PC-9 (cell line): ENCODE results near the gene PIK3R5.

Experiments
- EZH2 ChIP-seq: fragments of 200-600 bp; sonication (generic); IDR thresholded peaks from 2 replicates; pipeline ENCODE4 v1.8.0; 2017; ENCODE audit warnings: antibody characterized with exemption, low read depth
- TF ChIP-seq, protein P1 (sequence below): fragments of 200-600 bp; sonication (generic); conservative IDR thresholded peaks from 2 replicates; pipeline ENCODE4 v1.6.1; 2017; ENCODE audit warnings: mixed run types, antibody characterized with exemption, mild to moderate bottlenecking, moderate library complexity

DNA sequence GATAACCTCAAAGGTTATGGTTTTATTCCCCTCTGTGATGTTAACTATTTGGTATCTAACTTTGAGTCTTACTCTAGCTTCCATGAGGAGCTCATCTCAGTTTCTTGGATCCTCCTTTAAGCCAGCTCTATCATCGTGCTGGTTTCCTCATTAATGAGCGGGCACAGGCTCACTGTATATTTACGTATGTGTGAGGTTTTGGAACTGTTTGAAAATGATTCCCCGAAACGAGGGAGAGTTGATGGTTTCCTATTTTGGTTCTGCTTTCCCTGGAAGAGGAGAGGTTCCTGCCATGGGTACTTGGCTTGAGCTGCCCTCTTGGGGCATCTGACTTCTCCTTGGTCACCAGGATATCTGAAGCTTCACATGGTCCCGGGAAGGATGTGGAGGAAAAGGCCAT, 65.3 kb downstream of the PIK3R5 start:
- TF ChIP-seq, protein P1, sequence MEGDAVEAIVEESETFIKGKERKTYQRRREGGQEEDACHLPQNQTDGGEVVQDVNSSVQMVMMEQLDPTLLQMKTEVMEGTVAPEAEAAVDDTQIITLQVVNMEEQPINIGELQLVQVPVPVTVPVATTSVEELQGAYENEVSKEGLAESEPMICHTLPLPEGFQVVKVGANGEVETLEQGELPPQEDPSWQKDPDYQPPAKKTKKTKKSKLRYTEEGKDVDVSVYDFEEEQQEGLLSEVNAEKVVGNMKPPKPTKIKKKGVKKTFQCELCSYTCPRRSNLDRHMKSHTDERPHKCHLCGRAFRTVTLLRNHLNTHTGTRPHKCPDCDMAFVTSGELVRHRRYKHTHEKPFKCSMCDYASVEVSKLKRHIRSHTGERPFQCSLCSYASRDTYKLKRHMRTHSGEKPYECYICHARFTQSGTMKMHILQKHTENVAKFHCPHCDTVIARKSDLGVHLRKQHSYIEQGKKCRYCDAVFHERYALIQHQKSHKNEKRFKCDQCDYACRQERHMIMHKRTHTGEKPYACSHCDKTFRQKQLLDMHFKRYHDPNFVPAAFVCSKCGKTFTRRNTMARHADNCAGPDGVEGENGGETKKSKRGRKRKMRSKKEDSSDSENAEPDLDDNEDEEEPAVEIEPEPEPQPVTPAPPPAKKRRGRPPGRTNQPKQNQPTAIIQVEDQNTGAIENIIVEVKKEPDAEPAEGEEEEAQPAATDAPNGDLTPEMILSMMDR: no peak
- no peak for TF ChIP-seq EZH2
